Fibroblast of skin of left biceps (primary cell): Measurements from ENCODE around the gene PRKCD.

Source experiments
- DNase-seq, 2 experiments: peaks; one replicate each; pipeline ENCODE4 v3.0.0-alpha.2; 2013; ENCODE audit warnings: low read depth in 2 of 2

PRKCD gene

GRCh38 chr3:53170325-53171063 lies 9.5 kb downstream of the PRKCD start:
- no peak for DNase-seq

GRCh38 chr3:53171064-53171418 lies 10.0 kb downstream of the PRKCD start:
- DNase-seq, result no peak

GRCh38 chr3:53171827-53172505 lies 11.0 kb downstream of the PRKCD start:
- no peak for DNase-seq

GRCh38 chr3:53173107-53173506 lies 12.1 kb downstream of the PRKCD start:
- no peak for DNase-seq

- no peak for DNase-seq
Measured at GRCh38 chr3:53174346-53175250, 13.6 kb downstream of the PRKCD start.

GRCh38 chr3:53175613-53176540 lies 14.9 kb downstream of the PRKCD start:
- no peak for DNase-seq

- DNase-seq, result no peak
Measured at GRCh38 chr3:53178246-53178645, 17.2 kb downstream of the PRKCD start.

- no peak for DNase-seq
Measured at GRCh38 chr3:53179580-53179979, 18.6 kb downstream of the PRKCD start.

- no peak for DNase-seq
Measured at GRCh38 chr3:53180305-53181023, 19.5 kb downstream of the PRKCD start.

- DNase-seq, result no peak
Measured at GRCh38 chr3:53181024-53181371, 20.0 kb downstream of the PRKCD start.

GRCh38 chr3:53181528-53181927 lies 20.5 kb downstream of the PRKCD start:
- DNase-seq, result no peak

GRCh38 chr3:53182764-53183355 lies 21.9 kb downstream of the PRKCD start:
- no peak for DNase-seq

GRCh38 chr3:53183514-53183913 lies 22.5 kb downstream of the PRKCD start:
- DNase-seq, result no peak

- no peak for DNase-seq
Measured at GRCh38 chr3:53184701-53185100, 23.7 kb downstream of the PRKCD start.

GRCh38 chr3:53185761-53186465 lies 24.9 kb downstream of the PRKCD start:
- DNase-seq, result no peak

GRCh38 chr3:53186726-53187125 lies 25.7 kb downstream of the PRKCD start:
- no peak for DNase-seq

GRCh38 chr3:53187430-53187829 lies 26.4 kb downstream of the PRKCD start:
- DNase-seq, result peak; percentile 13 to 17

GRCh38 chr3:53188136-53188685 lies 27.2 kb downstream of the PRKCD start:
- no peak for DNase-seq

GRCh38 chr3:53188720-53189119 lies 27.7 kb downstream of the PRKCD start:
- no peak for DNase-seq
